Fibroblast of mammary gland (primary cell): ENCODE data around the gene FBXO8.

Experiments used
- DNase-seq: peaks from one replicate; pipeline ENCODE4 v3.0.0-alpha.2; 2010; ENCODE audit warnings: low read depth
- H3K4me3 ChIP-seq: 2 replicates; pipeline ENCODE4 v1.5.1; 2011; ENCODE audit warnings: low read depth, mild to moderate bottlenecking, low read length, moderate library complexity; ENCODE audit not compliant: control insufficient read depth
- CTCF ChIP-seq: conservative IDR thresholded peaks from 2 replicates; pipeline ENCODE4 v1.5.1; 2011; ENCODE audit warnings: low read depth, low read length, inconsistent platforms; ENCODE audit not compliant: control insufficient read depth, insufficient read depth

The FBXO8 gene

GRCh38 chr4:174278467-174278866 lies 5.0 kb downstream of the FBXO8 start:
- no peak for DNase-seq

GRCh38 chr4:174277433-174277832 lies 6.0 kb downstream of the FBXO8 start:
- H3K4me3 ChIP-seq: no peak overlapping the region
- no peak for DNase-seq
- no peak for TF ChIP-seq CTCF

More at GRCh38 chr4:174278467-174278866, 5.0 kb downstream of the FBXO8 start:
- no peak for TF ChIP-seq CTCF
- H3K4me3 ChIP-seq: no peak overlapping the region

- H3K4me3 ChIP-seq: no peak overlapping the region
- no peak for TF ChIP-seq CTCF
- DNase-seq: no peak
Observed at GRCh38 chr4:174275101-174275500, 8.4 kb downstream of the FBXO8 start.

- DNase-seq: no peak
- H3K4me3 ChIP-seq: no peak overlapping the region
- TF ChIP-seq CTCF: no peak
Observed at GRCh38 chr4:174274436-174274835, 9.0 kb downstream of the FBXO8 start.

- no peak overlapping the region for H3K4me3 ChIP-seq
- DNase-seq: no peak
Observed at GRCh38 chr4:174273930-174274329, 9.5 kb downstream of the FBXO8 start.

GRCh38 chr4:174266416-174266815 lies 17.1 kb downstream of the FBXO8 start:
- DNase-seq: no peak
- TF ChIP-seq CTCF: no peak
- H3K4me3 ChIP-seq: no peak overlapping the region

More at GRCh38 chr4:174273930-174274329, 9.5 kb downstream of the FBXO8 start:
- no peak for TF ChIP-seq CTCF

- no peak for DNase-seq
- TF ChIP-seq CTCF: no peak
- H3K4me3 ChIP-seq: no peak overlapping the region
Observed at GRCh38 chr4:174265916-174266315, 17.6 kb downstream of the FBXO8 start.
